NT2/D1 (cell line): ENCODE results near the gene EAF1.

ENCODE experiments used
- SUZ12 ChIP-seq: IDR thresholded peaks from 2 replicates; pipeline ENCODE4 v1.6.1; 2011; ENCODE audit not compliant: insufficient read length, insufficient read depth; ENCODE audit errors: extremely low read depth
- ZNF274 ChIP-seq: IDR thresholded peaks from 2 replicates; pipeline ENCODE4 v1.6.1; 2011; ENCODE audit warnings: mild to moderate bottlenecking, low read depth, low read length

GRCh38 chr3:15403495-15403894, 23.9 kb upstream of the EAF1 start:
- TF ChIP-seq SUZ12 (no peak), ZNF274 (no peak)
